ENCODE results near the gene ASPDH. TPM values are rescaled to one million over a fixed set of nuclear protein-coding genes. Genes with fewer than 3 reads are reported as not detected.

Gene ASPDH
- total RNA-seq (not detected), total RNA-seq (0 to 0.38 (median 0) reads per million in 172 experiments)
- 0.99 TPM for polyA plus RNA-seq (2013, experiment 1 of 2)
- 1.6 TPM for polyA plus RNA-seq (2013, experiment 2 of 2)

- DNase-seq = no peak
- no peak for ATAC-seq (ENCODE audit: poor library complexity)
- peaks cover 23% of the 10 kb centered on the region for H3K4me1 ChIP-seq (ENCODE audit: insufficient read depth, low read length)
- H3K27ac Mint-ChIP-seq = no peak within 1 kb of the TSS
- H3K27me3 Mint-ChIP-seq = peaks cover 10% of the 10 kb centered on the region
- H3K27ac ChIP-seq (ENCODE audit: low read depth in 1 of 2, low read length in 2 of 2) = no peak within 1 kb of the TSS
- POLR2A ChIA-PET = no interaction called here
- H3K4me3 ChIP-seq (ENCODE audit: low read length) = no peak within 1 kb of the TSS
- H3K4me1 Mint-ChIP-seq (ENCODE audit: low read depth) = peaks cover 15% of the 10 kb centered on the region
- CTCF ChIA-PET = no interaction called here
- peaks cover 0 to 20% of the 10 kb centered on the region in 2 experiments for H3K9me3 ChIP-seq (ENCODE audit: control insufficient read depth in 1 of 2, insufficient read depth in 1 of 2, low read length in 2 of 2)
- peaks cover 0 to 4% of the 10 kb centered on the region in 2 experiments for H3K27me3 ChIP-seq (ENCODE audit: control insufficient read depth in 1 of 2, insufficient read depth in 2 of 2, low read length in 2 of 2)
- no peak for TF ChIP-seq CTCF (IDR thresholded peaks at IDR 0.05)
- no peaks in the 10 kb centered on the region for H3K9me3 Mint-ChIP-seq
- peaks cover 5% of the 10 kb centered on the region for H3K36me3 Mint-ChIP-seq (ENCODE audit: low read depth)
- H3K4me3 Mint-ChIP-seq = peak within 1 kb of the TSS; percentile 42
- H3K36me3 ChIP-seq (ENCODE audit: insufficient read depth, low read length) = no peaks in the 10 kb centered on the region
- intact Hi-C loops (cut with DNase I, micrococcal nuclease) = loop anchor here in 1 of 2 experiments (5.0 kb wide), 4 partner anchors 82 to 1078 kb away; partner anchors contain the start of genes CTU1 and MYBPC2
Measured at GRCh38 chr19:50513746-50514345, at the start of gene ASPDH. Gene ASPDH, minus strand, starts transcription at chr19:50513913. Its CDS starts 90 bp downstream, at chr19:50513823.

DNA sequence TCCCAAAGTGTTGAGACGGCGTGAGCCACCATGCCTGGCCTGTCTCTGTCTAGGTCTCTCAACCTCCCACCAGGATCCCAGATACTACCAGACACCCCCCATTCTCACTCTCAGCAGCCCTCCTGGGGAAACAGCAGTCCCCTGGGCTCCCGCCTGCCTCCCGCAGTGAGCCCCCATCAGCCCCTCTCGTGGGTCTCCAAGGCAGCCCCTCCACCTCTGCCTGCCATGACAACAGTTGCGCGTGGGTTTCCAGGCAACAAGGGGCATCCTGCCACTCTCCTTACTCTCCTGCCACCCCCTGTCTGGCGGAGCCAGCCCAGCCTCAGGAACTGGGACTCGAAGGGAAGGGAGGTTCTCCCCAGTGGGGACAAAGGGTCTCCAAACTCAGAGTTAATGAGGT is 49.3 kb upstream of the ASPDH start:
- no peaks in the 10 kb centered on the region for H3K9me3 Mint-ChIP-seq
- Histone ChIP-seq H3K4me3 (ENCODE audit: low read length) (no peak overlapping the region), H3K4me1 (ENCODE audit: insufficient read depth, low read length) (peaks cover 21% of the 10 kb centered on the region), H3K27ac (ENCODE audit: low read depth in 1 of 2, low read length in 2 of 2) (no peak overlapping the region), H3K9me3 (ENCODE audit: control insufficient read depth in 1 of 2, insufficient read depth in 1 of 2, low read length in 2 of 2) (peaks cover 0 to 15% of the 10 kb centered on the region in 2 experiments), H3K36me3 (ENCODE audit: insufficient read depth, low read length) (no peaks in the 10 kb centered on the region), H3K27me3 (ENCODE audit: control insufficient read depth in 1 of 2, insufficient read depth in 2 of 2, low read length in 2 of 2) (peaks cover 38 to 50% of the 10 kb centered on the region in 2 experiments)
- H3K4me3 Mint-ChIP-seq = no peak overlapping the region
- H3K27ac Mint-ChIP-seq = no peak overlapping the region
- no peaks in the 10 kb centered on the region for H3K36me3 Mint-ChIP-seq (ENCODE audit: low read depth)
- DNase-seq (no peak), ATAC-seq (ENCODE audit: poor library complexity) (no peak)
- intact Hi-C loops (cut with DNase I, micrococcal nuclease) = no loop called here
- TF ChIP-seq CTCF (IDR thresholded peaks at IDR 0.05) = no peak
- peaks cover 75% of the 10 kb centered on the region for H3K27me3 Mint-ChIP-seq
- ChIA-PET POLR2A (no interaction called here), CTCF (no interaction called here)
- H3K4me1 Mint-ChIP-seq (ENCODE audit: low read depth) = peaks cover 11% of the 10 kb centered on the region

GRCh38 chr19:50562329-50562728 is 48.6 kb upstream of the ASPDH start:
- Histone ChIP-seq H3K27ac (ENCODE audit: low read depth in 1 of 2, low read length in 2 of 2) (no peak overlapping the region), H3K4me3 (ENCODE audit: low read length) (no peak overlapping the region), H3K36me3 (ENCODE audit: insufficient read depth, low read length) (no peaks in the 10 kb centered on the region), H3K4me1 (ENCODE audit: insufficient read depth, low read length) (peaks cover 18% of the 10 kb centered on the region), H3K9me3 (ENCODE audit: control insufficient read depth in 1 of 2, insufficient read depth in 1 of 2, low read length in 2 of 2) (peaks cover 0 to 15% of the 10 kb centered on the region in 2 experiments), H3K27me3 (ENCODE audit: control insufficient read depth in 1 of 2, insufficient read depth in 2 of 2, low read length in 2 of 2) (peaks cover 38 to 49% of the 10 kb centered on the region in 2 experiments)
- no peaks in the 10 kb centered on the region for H3K9me3 Mint-ChIP-seq
- H3K36me3 Mint-ChIP-seq (ENCODE audit: low read depth) = no peaks in the 10 kb centered on the region
- POLR2A ChIA-PET = no interaction called here
- H3K4me1 Mint-ChIP-seq (ENCODE audit: low read depth) = peaks cover 11% of the 10 kb centered on the region
- H3K4me3 Mint-ChIP-seq = no peak overlapping the region
- no peak for DNase-seq
- no peak overlapping the region for H3K27ac Mint-ChIP-seq
- CTCF ChIA-PET = no interaction called here
- peaks cover 80% of the 10 kb centered on the region for H3K27me3 Mint-ChIP-seq
- intact Hi-C loops (cut with DNase I, micrococcal nuclease) = no loop called here
- no peak for TF ChIP-seq CTCF (IDR thresholded peaks at IDR 0.05)
- ATAC-seq (ENCODE audit: poor library complexity) = no peak
